Measurements from ENCODE around the gene NOL8.
A peak's percentile ranks its signal among the peaks of the same experiment; 100 is the strongest.

The NOL8 gene

DNA sequence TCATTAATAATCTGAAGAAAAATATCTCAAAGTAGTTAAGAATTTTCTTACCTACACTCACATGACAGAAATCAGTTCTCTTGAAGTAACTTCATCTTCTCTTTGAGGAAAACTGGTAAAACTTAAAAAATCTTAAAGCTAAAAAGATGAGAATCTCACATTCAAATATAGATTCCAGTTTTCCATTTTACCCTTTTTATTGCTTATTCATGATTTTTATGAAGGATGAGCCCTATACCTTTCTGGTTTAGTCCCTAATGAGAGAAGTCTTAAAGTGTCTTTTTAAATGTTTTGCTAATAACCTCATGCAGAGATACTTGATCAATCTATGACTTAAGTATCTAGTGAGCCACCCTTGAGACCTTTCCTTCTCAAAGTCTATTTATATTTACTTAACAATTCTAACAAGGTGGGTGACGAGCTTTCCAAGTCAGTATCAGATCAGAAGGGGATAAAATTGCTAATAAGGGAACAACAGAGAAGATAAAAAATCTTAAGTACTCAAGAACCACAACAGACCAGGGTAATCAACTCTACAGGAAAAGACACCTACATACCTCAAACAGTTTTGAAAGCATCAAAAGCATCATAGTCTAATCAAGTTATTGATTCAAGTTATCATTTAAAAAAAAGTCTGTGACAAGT is 34.2 kb downstream of the NOL8 start:
- no peaks in the 10 kb centered on the region for H3K27me3 ChIP-seq (replicated peaks; ENCODE audit: insufficient read depth, low read length)
- no peak overlapping the region for H3K4me3 ChIP-seq (ENCODE audit: low read length)
- no peak overlapping the region for H3K9ac ChIP-seq (ENCODE audit: low read length)
- no peak overlapping the region for H2AFZ ChIP-seq (ENCODE audit: low read length)
- H3K4me2 ChIP-seq (ENCODE audit: low read depth, low read length): peak overlapping the region; percentile 80; the same call in 1 of the 2 replicates
- no peaks in the 10 kb centered on the region for H3K9me2 ChIP-seq (replicated peaks; ENCODE audit: insufficient read depth, low read length)
- DNase-seq: no peak
- H3K36me3 ChIP-seq (replicated peaks; ENCODE audit: insufficient read depth, low read length): peaks cover 10% of the 10 kb centered on the region
- H3K4me1 ChIP-seq (ENCODE audit: low read length): peaks cover 10% of the 10 kb centered on the region; the same call in 1 of the 2 replicates
- H3K9me3 ChIP-seq (replicated peaks; ENCODE audit: insufficient read depth, low read length): no peaks in the 10 kb centered on the region
- TF ChIP-seq EZH2phosphoT487 (IDR thresholded peaks at IDR 0.05; ENCODE audit: low read length): no peak
- H3F3A ChIP-seq (ENCODE audit: insufficient read depth, low read length): peaks cover 12% of the 10 kb centered on the region
- peaks cover 92% of the 10 kb centered on the region for H3K79me2 ChIP-seq (ENCODE audit: low read length)
- H3K27ac ChIP-seq (ENCODE audit: low read length): no peak overlapping the region
- peaks cover 10% of the 10 kb centered on the region; the same call in 1 of the 2 replicates for H4K20me1 ChIP-seq (ENCODE audit: insufficient read depth, low read length)

DNA sequence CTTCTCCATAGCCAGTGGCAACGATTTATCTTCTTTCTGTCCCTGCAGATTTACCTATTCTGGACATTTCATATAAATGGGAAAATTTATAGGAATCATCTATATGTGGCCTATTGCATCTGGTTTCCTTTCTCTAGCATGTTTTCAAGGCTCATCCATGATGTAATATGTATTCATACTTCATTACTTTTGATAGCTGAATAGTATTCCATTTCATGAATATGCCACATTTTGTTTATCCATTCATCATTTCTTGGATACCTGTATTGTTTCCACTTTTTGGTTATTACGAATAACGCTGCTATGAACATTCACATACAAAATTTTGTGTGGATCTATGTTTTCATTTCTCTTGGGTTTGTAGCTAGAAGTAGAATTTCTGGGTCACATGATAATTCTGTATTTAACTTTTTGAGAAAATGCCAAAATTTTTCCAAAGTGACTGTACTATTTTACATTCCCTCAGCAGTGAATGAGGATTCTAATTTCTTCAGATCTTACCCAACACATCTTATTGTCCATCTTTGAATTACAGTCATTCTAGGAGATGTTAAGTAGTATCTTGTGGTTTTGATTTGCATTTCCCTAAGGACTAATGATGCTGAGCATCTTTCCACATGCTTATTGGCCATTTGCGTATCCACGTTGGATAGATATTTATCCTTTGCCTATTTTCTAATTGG is 35.3 kb downstream of the NOL8 start:
- H3K9me2 ChIP-seq (replicated peaks; ENCODE audit: insufficient read depth, low read length): no peaks in the 10 kb centered on the region
- no peaks in the 10 kb centered on the region for H3K27me3 ChIP-seq (replicated peaks; ENCODE audit: insufficient read depth, low read length)
- H3K4me2 ChIP-seq (ENCODE audit: low read depth, low read length): no peak overlapping the region
- peaks cover 11% of the 10 kb centered on the region for H3F3A ChIP-seq (ENCODE audit: insufficient read depth, low read length)
- H2AFZ ChIP-seq (ENCODE audit: low read length): no peak overlapping the region
- no peak for DNase-seq
- no peaks in the 10 kb centered on the region for H3K9me3 ChIP-seq (replicated peaks; ENCODE audit: insufficient read depth, low read length)
- H3K4me3 ChIP-seq (ENCODE audit: low read length): no peak overlapping the region
- no peak overlapping the region for H3K9ac ChIP-seq (ENCODE audit: low read length)
- no peak for TF ChIP-seq EZH2 (optimal IDR thresholded peaks at IDR 0.05; ENCODE audit: low read depth, low read length)
- no peak for TF ChIP-seq EZH2phosphoT487 (IDR thresholded peaks at IDR 0.05; ENCODE audit: low read length)
- TF ChIP-seq, protein P1, sequence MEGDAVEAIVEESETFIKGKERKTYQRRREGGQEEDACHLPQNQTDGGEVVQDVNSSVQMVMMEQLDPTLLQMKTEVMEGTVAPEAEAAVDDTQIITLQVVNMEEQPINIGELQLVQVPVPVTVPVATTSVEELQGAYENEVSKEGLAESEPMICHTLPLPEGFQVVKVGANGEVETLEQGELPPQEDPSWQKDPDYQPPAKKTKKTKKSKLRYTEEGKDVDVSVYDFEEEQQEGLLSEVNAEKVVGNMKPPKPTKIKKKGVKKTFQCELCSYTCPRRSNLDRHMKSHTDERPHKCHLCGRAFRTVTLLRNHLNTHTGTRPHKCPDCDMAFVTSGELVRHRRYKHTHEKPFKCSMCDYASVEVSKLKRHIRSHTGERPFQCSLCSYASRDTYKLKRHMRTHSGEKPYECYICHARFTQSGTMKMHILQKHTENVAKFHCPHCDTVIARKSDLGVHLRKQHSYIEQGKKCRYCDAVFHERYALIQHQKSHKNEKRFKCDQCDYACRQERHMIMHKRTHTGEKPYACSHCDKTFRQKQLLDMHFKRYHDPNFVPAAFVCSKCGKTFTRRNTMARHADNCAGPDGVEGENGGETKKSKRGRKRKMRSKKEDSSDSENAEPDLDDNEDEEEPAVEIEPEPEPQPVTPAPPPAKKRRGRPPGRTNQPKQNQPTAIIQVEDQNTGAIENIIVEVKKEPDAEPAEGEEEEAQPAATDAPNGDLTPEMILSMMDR (IDR thresholded peaks at IDR 0.05; ENCODE audit: low read length): no peak
- H3K36me3 ChIP-seq (replicated peaks; ENCODE audit: insufficient read depth, low read length): peaks cover 14% of the 10 kb centered on the region
- H3K4me1 ChIP-seq (ENCODE audit: low read length): peaks cover 9% of the 10 kb centered on the region; the same call in 1 of the 2 replicates
- H4K20me1 ChIP-seq (ENCODE audit: insufficient read depth, low read length): peaks cover 10% of the 10 kb centered on the region; the same call in 1 of the 2 replicates
- peaks cover 93% of the 10 kb centered on the region for H3K79me2 ChIP-seq (ENCODE audit: low read length)
- no peak overlapping the region for H3K27ac ChIP-seq (ENCODE audit: low read length)

DNA sequence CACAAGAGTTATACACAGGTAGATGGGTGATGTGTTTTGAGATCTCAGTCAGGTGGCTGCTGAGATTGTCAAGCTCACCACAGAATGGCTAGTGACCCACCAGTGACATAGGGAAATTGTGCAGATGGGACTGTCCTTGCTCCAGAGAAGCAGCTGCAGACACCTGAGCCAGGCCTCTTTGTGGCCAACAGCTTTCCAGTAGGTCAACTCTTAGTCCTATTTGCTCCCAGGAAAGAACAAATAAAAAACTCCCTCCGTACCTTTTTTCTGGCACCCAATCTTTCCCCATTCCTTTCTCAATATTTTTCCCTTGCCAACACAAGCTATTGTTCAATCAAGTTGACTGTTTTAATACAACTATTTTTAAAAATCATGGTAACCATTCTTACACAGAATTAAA is 45.8 kb downstream of the NOL8 start:
- Histone ChIP-seq H3K4me2 (ENCODE audit: low read depth, low read length) (no peak overlapping the region), H3K9me3 (replicated peaks; ENCODE audit: insufficient read depth, low read length) (no peaks in the 10 kb centered on the region), H4K20me1 (ENCODE audit: insufficient read depth, low read length) (no peaks in the 10 kb centered on the region), H3K4me3 (ENCODE audit: low read length) (no peak overlapping the region), H2AFZ (ENCODE audit: low read length) (no peak overlapping the region), H3K27me3 (replicated peaks; ENCODE audit: insufficient read depth, low read length) (no peaks in the 10 kb centered on the region), H3K9ac (ENCODE audit: low read length) (no peak overlapping the region), H3K4me1 (ENCODE audit: low read length) (no peaks in the 10 kb centered on the region), H3K36me3 (replicated peaks; ENCODE audit: insufficient read depth, low read length) (peaks cover 32% of the 10 kb centered on the region), H3K27ac (ENCODE audit: low read length) (no peak overlapping the region), H3K79me2 (ENCODE audit: low read length) (peaks cover 34% of the 10 kb centered on the region), H3K9me2 (replicated peaks; ENCODE audit: insufficient read depth, low read length) (no peaks in the 10 kb centered on the region), H3F3A (ENCODE audit: insufficient read depth, low read length) (no peaks in the 10 kb centered on the region)
- no peak for TF ChIP-seq EZH2 (optimal IDR thresholded peaks at IDR 0.05; ENCODE audit: low read depth, low read length)
- TF ChIP-seq EZH2phosphoT487 (IDR thresholded peaks at IDR 0.05; ENCODE audit: low read length): no peak
- TF ChIP-seq, protein P1 (IDR thresholded peaks at IDR 0.05; ENCODE audit: low read length): no peak
- DNase-seq: no peak

DNA sequence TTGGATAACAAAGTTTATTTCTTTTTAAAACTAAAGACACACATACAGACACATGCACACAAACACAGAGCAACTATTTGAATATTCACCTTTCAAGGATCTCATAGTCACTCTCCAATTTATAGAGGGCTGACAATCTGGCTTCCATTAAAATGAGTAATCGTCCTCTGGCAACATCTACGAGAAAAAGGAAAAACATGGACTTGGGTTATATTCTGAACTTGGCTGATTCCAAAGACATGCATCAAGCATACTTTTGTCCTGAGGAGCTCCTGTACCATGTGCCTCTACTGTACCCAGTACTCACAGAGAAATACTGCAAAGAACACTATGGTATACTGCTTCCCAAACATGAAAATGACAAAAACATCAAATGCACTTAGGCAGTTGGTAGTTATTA is 47.0 kb downstream of the NOL8 start:
- no peak overlapping the region for H2AFZ ChIP-seq (ENCODE audit: low read length)
- H3K4me3 ChIP-seq (ENCODE audit: low read length): no peak overlapping the region
- H3K4me1 ChIP-seq (ENCODE audit: low read length): no peaks in the 10 kb centered on the region
- H3K79me2 ChIP-seq (ENCODE audit: low read length): peaks cover 24% of the 10 kb centered on the region
- no peak overlapping the region for H3K4me2 ChIP-seq (ENCODE audit: low read depth, low read length)
- no peaks in the 10 kb centered on the region for H4K20me1 ChIP-seq (ENCODE audit: insufficient read depth, low read length)
- H3K9ac ChIP-seq (ENCODE audit: low read length): no peak overlapping the region
- DNase-seq: no peak
- TF ChIP-seq, protein P1 (IDR thresholded peaks at IDR 0.05; ENCODE audit: low read length): no peak
- TF ChIP-seq EZH2phosphoT487 (IDR thresholded peaks at IDR 0.05; ENCODE audit: low read length) (no peak), EZH2 (optimal IDR thresholded peaks at IDR 0.05; ENCODE audit: low read depth, low read length) (no peak)
- H3K9me3 ChIP-seq (replicated peaks; ENCODE audit: insufficient read depth, low read length): no peaks in the 10 kb centered on the region
- no peaks in the 10 kb centered on the region for H3K9me2 ChIP-seq (replicated peaks; ENCODE audit: insufficient read depth, low read length)
- H3K27ac ChIP-seq (ENCODE audit: low read length): no peak overlapping the region
- no peaks in the 10 kb centered on the region for H3K27me3 ChIP-seq (replicated peaks; ENCODE audit: insufficient read depth, low read length)
- H3F3A ChIP-seq (ENCODE audit: insufficient read depth, low read length): no peaks in the 10 kb centered on the region
- H3K36me3 ChIP-seq (replicated peaks; ENCODE audit: insufficient read depth, low read length): peaks cover 35% of the 10 kb centered on the region
